ENCODE data around the gene HIC2. TPM values are rescaled to one million over a fixed set of nuclear protein-coding genes. Genes with fewer than 3 reads are reported as not detected.
"Not testable (repeated sequence)": the region's sequence is repeated elsewhere in the genome, so short reads cannot be mapped to it uniquely, and the experiment has no call there.

HIC2 gene
- total RNA-seq = 5.1 TPM
- long read RNA-seq, partial matches to known transcripts = 0 of 6 reads
- long read RNA-seq, other reads (novel, unspliced or antisense) = 6 of 6 reads

- H3K9me3 ChIP-seq; H3K27me3 ChIP-seq; H3K36me3 ChIP-seq; H3K4me1 ChIP-seq; DNase-seq; intact Hi-C loops (cut with DNase I); H3K27ac ChIP-seq: not testable (repeated sequence)
- H3K4me3 ChIP-seq = peak within 1 kb of the TSS; percentile 53
- peak; percentile 96 for ATAC-seq
Observed at GRCh38 chr22:21417227-21417746, at the start of gene HIC2. Gene HIC2, plus strand, starts transcription at chr22:21417371. Its CDS starts 25,461 bp downstream, at chr22:21442832.

DNA sequence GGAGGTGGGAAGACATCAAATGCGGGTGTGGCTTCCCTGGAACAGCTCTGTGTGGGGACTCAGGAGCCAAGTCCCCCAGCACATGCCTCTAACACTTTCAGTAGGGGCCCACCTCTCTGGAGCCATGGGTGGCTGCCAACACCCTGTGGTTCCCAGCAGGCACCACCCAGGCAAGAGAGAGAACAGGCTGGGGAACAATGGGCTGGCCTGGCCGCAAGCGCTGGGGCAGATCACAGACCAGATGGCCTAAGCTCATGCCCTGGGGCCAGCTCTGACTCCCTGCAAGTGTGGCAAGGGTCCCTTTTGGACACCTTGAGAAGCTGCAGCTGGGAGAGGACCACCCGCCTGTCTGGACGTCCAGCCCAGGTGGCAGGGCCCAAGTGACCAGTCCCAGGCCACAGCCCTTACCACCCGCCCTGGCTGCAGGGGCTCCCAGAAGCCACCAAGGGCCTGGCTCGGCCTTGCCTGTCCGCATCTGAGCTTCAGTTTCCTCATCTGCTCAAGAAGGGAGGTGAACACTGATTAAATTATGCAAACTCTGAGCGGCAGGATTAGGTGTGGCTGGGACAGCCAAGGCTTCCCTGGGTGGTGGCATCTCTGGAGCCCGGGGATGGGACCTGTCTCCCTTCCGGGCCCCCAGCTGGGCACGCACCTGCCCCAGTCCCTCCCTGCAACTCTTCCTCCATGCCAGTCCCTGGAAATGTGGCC, 48.4 kb upstream of the HIC2 start:
- H3K27me3 ChIP-seq; intact Hi-C loops (cut with DNase I); ATAC-seq; H3K4me3 ChIP-seq; H3K9me3 ChIP-seq; H3K4me1 ChIP-seq; H3K36me3 ChIP-seq; H3K27ac ChIP-seq: not testable (repeated sequence)
- peak; percentile 37 for DNase-seq

DNA sequence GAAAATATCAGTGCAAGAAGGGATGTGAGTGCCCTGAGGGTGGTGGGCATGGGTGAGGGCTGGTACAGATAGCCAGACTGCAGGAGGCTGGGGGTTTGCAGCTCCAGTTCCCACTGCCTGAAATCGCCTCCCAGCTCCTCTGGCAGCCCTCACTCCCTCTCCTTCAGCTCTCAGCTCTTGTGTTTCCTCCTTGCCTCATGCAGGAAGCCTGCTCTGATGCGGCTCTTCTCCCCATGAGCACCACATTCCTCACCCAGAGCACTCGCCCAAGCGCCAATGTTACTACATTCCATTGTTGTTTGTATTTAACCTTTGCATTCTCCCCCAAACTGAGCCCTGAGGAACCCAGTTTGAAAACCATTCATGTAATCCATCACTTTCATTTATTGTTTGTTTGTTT, 41.3 kb upstream of the HIC2 start:
- H3K9me3 ChIP-seq; H3K36me3 ChIP-seq; H3K4me3 ChIP-seq; intact Hi-C loops (cut with DNase I); DNase-seq; H3K27me3 ChIP-seq; H3K27ac ChIP-seq; H3K4me1 ChIP-seq: not testable (repeated sequence)
- peak; percentile 79 for ATAC-seq

- H3K27me3 ChIP-seq; DNase-seq; H3K4me1 ChIP-seq; H3K36me3 ChIP-seq; H3K27ac ChIP-seq; H3K9me3 ChIP-seq; H3K4me3 ChIP-seq; intact Hi-C loops (cut with DNase I): not testable (repeated sequence)
- peak; percentile 82 for ATAC-seq
Observed at GRCh38 chr22:21383701-21384467, 33.3 kb upstream of the HIC2 start, which contains the start of gene RIMBP3B. Gene RIMBP3B, plus strand, starts transcription at chr22:21383751. Its CDS starts 108 bp downstream, at chr22:21383859.

- H3K27ac ChIP-seq; H3K4me3 ChIP-seq; H3K27me3 ChIP-seq; H3K4me1 ChIP-seq; intact Hi-C loops (cut with DNase I); H3K9me3 ChIP-seq; DNase-seq; H3K36me3 ChIP-seq: not testable (repeated sequence)
- peak; percentile 52 for ATAC-seq
Observed at GRCh38 chr22:21384468-21385357, 32.5 kb upstream of the HIC2 start.

DNA sequence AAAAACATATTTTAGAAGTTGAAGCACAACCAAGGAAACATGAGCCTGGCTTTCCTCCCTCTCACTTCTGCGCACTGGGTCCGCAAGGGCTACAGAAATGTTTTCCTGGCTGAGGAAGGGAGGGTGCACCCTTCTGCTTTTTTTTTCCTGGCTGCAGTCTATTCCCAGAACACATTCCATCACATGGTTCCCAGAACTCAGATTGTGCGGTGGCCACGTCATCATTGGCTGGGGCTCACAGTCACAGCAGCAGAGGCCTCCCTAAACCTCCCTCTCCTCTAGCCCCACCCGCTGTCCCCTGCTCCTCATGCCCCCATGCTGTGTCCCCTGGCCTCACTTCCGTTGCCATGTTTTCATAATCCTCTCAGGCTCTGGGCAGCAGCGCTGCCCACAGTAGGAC, 27.7 kb upstream of the HIC2 start:
- H3K4me1 ChIP-seq; H3K36me3 ChIP-seq; H3K9me3 ChIP-seq; H3K27me3 ChIP-seq; H3K27ac ChIP-seq; DNase-seq; intact Hi-C loops (cut with DNase I); H3K4me3 ChIP-seq: not testable (repeated sequence)
- ATAC-seq = peak; percentile 41

DNA sequence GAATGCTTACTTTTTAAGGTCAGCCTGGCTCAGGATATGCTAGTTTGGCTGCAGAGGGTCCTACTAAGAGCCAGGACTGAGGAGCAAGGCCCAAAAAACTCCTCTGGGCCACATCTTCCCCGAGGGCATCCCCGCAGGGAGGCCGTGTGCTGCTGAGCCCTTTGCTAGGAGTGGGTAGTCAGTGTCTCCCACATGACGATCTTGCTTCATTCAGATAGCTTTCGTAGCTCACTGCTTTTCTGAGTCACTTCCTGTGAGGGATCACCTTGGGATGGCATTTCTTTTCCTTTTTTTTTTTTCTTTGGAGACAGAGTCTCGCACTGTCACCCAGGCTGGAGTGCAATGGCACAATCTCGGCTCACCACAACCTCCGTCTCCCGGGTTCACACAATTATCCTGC, 27.2 kb upstream of the HIC2 start:
- H3K27me3 ChIP-seq; H3K4me3 ChIP-seq; H3K4me1 ChIP-seq; H3K36me3 ChIP-seq; DNase-seq; intact Hi-C loops (cut with DNase I); H3K27ac ChIP-seq; H3K9me3 ChIP-seq: not testable (repeated sequence)
- ATAC-seq = peak; percentile 59

- H3K27ac ChIP-seq; intact Hi-C loops (cut with DNase I); H3K27me3 ChIP-seq; DNase-seq; H3K4me3 ChIP-seq; H3K9me3 ChIP-seq; ATAC-seq; H3K36me3 ChIP-seq; H3K4me1 ChIP-seq: not testable (repeated sequence)
Observed at GRCh38 chr22:21394613-21395012, 22.6 kb upstream of the HIC2 start.

DNA sequence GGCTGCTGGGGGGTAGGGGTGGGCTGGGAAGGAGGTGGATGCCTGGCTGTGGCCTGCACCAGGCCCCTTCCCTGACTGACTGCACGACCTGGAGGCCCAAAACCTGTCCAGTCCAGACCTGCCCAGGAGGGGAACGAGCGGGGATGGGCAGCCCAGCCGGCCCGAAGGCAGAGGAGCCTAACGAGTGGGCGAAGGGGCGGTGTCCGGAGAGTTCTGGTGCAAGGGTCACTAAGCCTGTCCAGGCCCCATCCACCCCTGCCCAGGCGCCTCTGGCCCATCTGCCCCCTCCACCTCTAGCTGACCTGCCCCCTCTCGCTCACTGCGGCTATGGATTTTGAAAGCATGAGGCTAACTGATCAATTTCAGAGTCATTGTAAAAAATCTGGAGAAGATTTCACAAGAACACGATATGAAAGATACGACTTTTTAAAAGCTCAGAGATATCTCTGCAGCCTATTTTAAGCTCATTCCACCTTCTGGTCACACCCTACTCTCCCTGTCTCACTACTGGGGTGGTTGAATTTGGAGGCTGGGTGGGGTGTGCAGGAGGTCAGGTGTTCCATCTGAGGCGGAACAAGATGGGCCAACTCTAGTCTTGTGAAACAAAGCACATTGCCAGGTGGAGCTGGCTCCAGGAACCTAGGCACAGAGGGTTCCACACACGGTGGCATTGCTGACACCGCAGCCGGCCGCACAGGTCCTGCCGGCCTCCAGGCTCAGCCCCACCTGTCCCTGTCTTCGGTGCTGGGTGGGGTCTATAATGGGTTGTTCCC, 15.8 kb upstream of the HIC2 start:
- H3K27me3 ChIP-seq; H3K4me1 ChIP-seq; H3K4me3 ChIP-seq; H3K9me3 ChIP-seq; H3K36me3 ChIP-seq; H3K27ac ChIP-seq; intact Hi-C loops (cut with DNase I); DNase-seq: not testable (repeated sequence)
- ATAC-seq = peak; percentile 57

DNA sequence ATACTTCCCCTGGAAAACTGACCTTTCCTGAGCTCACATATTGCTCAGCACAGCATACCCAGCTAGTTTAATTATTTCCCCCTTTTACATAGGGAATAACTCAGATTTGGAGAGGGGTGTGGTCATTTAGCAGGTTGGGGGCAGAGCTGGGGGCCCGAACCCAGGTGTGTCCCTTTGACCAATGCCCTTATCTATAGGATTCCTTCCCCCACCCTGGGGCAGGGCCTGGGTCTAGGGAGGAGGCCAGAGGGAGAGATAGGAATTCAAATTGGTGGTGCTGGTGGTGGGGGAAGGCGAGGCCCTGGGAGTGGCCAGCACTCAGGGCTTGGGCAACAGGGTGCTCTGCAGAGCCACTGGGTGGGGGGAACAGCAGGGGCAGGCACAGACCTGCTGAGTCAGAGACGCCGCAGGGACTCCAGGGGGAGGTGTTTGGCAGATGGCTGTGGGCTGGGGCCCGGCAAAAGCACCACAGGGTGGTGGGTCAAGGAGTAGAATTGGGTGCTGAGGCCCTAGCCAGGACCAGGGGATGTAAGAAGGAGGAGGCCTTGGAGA, 14.3 kb upstream of the HIC2 start:
- H3K27me3 ChIP-seq; H3K9me3 ChIP-seq; DNase-seq; H3K4me1 ChIP-seq; H3K36me3 ChIP-seq; H3K27ac ChIP-seq; H3K4me3 ChIP-seq; intact Hi-C loops (cut with DNase I): not testable (repeated sequence)
- peak; percentile 3 for ATAC-seq

DNA sequence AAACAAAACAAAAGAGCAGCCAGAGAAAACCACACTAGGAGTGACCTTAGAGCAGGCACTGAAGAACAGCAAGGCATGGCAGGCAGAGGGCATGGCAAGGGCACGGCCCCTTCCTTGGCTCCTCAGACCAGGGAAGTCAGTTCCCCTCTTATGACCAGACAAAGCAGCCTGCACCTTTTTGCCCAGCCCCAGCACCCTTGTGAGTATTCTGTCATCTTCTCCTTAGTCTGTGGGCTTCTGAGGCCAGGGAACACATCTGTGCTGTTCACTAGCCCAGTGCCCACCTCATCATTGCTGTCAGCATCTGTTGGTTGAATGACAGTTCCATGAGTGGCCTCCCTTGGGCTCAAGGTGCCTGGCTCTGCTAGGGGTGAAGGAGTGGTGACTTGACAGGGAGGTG, 10.0 kb upstream of the HIC2 start:
- ATAC-seq = peak; percentile 20
- intact Hi-C loops (cut with DNase I) = not testable (repeated sequence)

DNA sequence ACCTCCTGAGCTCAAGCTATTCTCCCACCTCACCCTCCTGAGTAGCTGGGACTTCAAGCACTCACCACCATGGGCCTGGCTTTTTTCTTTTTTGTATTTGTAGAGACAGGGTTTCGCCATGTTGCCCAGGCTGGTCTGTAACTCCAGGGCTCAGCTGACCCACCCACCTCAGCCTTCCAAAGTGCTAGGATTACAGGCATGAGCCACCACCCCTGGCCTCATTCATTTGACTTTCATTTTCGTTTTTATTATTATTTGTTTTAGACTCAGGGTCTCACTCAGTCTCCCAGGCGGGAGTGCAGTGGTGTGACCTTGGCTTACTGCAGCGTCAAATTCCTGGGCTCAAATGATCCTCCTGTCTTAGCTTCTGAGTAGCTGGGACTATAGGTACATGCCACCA, 9.4 kb upstream of the HIC2 start:
- DNase-seq; H3K4me1 ChIP-seq; intact Hi-C loops (cut with DNase I); ATAC-seq; H3K4me3 ChIP-seq; H3K27ac ChIP-seq; H3K9me3 ChIP-seq; H3K27me3 ChIP-seq; H3K36me3 ChIP-seq: not testable (repeated sequence)

More for the DNA sequence above, 10.0 kb upstream of the HIC2 start:
- not testable (repeated sequence) for DNase-seq, H3K4me1 ChIP-seq, H3K27me3 ChIP-seq, H3K36me3 ChIP-seq, H3K9me3 ChIP-seq, H3K27ac ChIP-seq, H3K4me3 ChIP-seq

DNA sequence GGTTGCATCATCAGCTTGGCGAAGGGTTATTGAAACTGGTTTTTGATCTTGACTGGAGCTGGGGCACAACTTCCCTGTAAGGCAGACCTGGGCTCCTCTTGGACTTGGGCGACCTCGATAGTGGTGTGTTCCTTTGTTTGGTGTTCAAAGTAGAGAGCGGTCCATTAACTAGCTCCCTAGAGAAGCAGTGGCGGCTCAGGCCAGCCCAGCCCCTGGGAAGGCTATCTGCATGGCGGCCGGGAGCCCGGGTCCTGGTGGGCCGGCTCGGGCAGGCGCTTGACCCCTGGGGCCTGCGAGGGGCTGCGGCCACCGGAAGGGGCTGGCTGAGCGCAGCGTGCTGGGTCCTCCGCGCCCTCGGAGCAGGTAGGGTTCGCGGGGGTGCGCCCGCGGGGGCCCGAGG, 796 bp upstream of the HIC2 start:
- H3K4me1 ChIP-seq; ATAC-seq; H3K4me3 ChIP-seq; H3K36me3 ChIP-seq; intact Hi-C loops (cut with DNase I); H3K27me3 ChIP-seq; H3K27ac ChIP-seq; DNase-seq; H3K9me3 ChIP-seq: not testable (repeated sequence)

All from upper lobe of right lung (tissue), 1 donor.